HG03280 (cell line): ENCODE data around the gene DMWD.

Experiments
- ATAC-seq: cut with Tn5 transposase; IDR thresholded peaks from one replicate; pipeline ENCODE4 v1.9.1; 2021; ENCODE audit warnings: mild to moderate bottlenecking, moderate library complexity; ENCODE audit not compliant: unreplicated experiment

DMWD gene, protein sequence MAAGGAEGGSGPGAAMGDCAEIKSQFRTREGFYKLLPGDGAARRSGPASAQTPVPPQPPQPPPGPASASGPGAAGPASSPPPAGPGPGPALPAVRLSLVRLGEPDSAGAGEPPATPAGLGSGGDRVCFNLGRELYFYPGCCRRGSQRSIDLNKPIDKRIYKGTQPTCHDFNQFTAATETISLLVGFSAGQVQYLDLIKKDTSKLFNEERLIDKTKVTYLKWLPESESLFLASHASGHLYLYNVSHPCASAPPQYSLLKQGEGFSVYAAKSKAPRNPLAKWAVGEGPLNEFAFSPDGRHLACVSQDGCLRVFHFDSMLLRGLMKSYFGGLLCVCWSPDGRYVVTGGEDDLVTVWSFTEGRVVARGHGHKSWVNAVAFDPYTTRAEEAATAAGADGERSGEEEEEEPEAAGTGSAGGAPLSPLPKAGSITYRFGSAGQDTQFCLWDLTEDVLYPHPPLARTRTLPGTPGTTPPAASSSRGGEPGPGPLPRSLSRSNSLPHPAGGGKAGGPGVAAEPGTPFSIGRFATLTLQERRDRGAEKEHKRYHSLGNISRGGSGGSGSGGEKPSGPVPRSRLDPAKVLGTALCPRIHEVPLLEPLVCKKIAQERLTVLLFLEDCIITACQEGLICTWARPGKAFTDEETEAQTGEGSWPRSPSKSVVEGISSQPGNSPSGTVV

DNA sequence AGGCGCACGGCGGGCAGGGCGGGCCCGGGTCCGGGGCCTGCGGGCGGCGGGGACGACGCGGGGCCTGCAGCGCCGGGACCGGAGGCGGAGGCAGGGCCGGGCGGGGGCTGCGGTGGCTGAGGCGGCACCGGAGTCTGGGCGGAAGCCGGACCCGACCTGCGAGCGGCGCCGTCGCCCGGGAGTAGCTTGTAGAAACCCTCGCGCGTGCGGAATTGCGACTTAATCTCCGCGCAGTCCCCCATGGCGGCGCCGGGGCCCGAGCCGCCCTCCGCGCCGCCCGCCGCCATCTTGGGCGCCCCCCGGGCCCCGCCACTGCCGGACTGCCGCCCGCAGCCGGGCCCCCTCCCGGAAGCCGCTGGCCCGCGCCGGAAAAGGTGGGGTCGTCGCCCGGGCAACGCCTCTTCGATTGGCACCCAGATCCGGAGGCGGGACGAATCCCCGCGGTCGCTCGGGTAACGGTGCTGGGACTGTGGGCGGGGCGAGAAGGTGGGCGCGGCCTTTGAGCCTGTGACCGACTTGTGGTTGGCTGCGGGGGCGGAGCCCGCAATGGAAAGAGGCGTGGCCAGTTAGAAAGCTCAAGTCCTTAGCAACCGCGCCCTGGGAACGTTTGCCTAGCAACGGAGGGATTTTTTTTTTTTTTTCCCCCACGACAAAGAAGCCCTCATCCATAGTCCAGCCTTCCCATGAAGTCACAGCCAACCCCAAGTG lies at the start of gene DMWD:
Gene DMWD (minus strand): TSS at position 376 of the 708 bp plus-strand sequence. CDS start 89 bp downstream, at position 287.
- peak; percentile 92 for ATAC-seq

DNA sequence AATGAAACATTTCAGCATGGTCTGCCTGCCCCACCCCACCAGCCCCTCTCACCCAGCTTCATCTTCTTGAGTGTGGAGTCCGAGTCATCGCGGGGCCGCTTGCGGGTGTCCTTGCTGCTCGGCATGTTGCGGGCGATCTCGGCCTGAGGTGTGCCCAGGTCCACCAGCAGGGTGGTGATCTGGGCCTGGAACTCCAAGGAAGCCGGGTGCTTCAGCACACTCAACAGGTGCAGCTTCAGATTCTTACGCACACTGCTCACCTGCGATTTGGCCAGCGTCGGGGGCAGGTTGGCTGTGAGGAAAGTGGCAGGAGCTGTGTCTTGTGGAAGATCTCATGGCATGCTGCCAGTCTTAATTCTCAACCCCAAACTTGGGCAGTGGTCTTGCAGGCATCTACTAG lies 49.6 kb upstream of the DMWD start:
- ATAC-seq = no peak

DNA sequence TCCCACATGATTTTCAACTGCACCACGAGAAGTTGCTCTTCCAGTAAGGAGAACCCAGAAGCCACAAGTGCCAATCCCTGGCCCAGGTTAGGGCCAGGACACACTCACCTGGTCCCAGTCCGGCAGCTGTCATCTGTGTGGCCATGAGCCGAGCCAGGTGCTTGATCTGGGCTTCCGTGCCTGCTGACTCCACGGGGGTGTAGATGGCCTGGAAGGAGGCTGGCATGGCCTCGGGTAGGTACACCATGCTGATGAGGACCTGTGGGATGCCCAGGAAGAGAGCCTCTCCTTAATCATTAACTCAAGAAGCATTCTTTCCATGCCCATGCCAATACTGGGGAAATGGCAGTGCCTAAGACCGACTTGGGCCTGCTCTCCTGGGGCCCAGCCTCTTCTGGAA lies 42.3 kb upstream of the DMWD start:
- no peak for ATAC-seq

DNA sequence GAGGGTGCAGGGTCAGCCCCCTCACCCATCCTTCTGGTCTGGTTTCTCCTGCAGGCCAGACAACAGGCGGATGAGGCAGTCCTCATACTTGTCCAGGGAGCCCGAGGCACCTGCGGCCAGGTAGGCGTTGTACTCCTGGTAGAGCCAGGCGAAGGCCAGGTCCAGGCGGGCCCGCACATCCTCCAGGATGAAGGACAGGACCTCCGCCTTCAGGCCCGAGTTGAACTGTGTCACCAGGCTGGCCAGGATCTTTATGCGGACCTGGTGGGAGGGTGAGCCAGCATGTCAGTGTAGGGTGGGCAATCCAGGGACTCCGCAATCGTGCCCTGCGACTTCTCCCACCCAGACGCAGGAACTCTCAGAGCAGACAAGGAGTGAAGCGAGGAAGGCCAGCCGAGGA lies 36.3 kb upstream of the DMWD start:
- ATAC-seq = no peak

DNA sequence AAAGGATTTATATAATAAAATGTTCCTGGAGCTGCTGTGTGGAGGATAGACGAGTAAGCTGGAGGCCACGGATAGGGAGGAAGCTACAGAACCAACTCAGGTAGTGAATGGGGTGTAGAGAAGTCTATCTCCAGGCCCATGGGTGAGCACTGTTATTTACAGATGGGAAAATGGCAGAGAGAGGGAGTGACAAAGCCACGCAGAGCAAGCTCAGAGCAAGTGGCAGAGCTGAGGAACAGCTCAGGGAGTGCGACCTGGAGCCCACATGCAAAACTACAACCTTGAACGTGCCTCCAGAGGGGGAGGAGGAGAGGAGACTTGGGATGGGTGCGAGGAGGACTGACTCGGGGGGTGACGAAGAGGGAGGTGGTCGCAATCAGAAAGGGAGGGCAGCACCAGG lies 35.9 kb upstream of the DMWD start:
- no peak for ATAC-seq

DNA sequence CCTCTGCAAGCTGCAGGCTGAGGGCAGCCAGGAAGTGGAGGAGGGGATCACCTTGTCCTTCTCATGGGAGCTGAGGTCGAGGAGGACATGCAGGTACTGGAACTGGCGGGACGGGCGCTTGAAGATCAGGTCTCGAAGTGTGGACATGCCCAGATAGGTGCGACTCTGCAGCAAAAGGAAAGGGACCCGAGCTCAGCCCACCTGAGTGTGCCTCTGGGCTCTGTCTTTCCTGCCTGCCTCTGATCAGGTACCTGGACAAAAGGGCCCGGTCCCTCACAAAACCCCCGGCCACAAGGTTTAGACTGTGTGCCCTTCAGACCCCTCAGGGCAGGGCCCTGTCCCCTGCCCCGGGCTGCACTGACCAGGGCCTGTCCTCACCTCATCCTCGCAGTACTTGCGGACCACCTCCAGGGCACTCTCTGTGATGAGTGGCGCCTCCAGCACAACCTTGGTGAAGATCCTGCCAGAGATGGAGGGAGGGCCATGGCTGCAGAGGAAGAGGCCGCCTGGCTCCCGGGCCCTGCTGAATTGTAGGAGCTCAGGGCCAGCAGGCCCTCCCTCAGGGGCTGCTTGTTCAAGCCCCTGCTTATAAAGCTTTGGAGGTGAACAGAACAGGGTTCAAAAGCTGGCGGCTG lies 34.9 kb upstream of the DMWD start:
- no peak for ATAC-seq

DNA sequence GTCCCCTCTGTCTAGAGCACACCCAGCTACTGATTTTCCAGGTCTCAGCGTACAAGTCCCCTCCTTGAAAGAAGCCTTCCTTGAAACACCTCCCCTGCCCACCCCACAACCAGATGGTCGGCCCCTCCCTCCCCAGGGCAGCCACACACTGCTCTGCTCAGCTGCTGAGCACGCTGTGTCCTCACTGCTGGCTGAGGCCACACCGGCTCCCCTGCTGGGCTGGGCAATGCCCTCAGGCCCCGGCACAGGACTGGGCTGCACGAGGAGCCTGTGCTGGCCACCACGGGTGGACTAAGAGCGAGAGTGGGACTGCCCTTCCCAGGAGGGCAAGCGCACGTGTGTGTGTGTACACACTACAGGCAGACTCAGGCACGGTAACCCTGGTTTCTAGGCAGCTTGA lies 34.3 kb upstream of the DMWD start:
- no peak for ATAC-seq

DNA sequence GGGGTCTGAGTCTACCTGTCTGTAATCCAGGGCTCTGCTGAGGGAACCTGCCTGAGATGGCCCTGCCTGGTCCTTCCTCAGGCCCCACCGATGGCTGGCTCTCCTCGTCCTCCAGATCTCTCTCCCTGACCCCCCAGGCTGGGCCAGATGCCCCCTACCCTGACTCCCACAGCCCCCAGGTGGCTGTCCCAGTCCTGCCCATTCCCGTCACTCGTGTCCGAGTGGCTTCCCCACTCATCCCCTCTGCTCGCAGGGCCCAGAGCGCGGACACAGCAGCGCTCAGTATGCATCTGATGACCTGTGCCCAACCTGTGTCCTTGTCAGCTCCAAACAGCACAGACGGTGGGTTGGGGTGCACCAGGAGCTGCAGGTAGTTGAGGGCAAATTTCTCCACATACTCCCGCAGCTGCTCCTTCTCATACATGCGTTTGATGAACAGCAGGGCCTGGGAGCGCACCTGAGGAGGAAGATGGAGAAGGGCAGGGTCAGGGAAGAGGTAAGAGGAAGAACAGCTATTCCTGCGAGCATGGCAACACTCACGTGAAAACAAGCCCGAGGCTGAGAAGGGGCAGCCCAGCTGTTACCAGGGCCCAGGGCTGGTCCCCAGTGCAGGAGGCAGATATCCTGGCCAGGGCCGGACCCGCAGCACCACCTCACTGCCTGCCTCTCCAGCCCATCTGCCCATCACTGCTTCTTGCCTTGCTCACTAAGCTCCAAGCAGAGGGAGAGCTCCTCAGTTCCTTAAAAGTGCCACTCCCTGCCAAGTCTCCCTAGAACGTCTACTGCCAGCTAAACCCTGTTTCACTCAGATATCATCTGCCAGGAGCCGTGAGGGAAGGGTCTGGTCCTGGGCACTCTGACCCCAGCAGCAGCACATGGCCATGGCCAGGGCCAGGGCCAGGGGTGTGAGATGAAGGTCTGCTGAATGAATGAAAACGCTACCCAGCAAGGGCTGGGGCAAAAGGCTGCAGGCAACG lies 33.6 kb upstream of the DMWD start:
- ATAC-seq = no peak

DNA sequence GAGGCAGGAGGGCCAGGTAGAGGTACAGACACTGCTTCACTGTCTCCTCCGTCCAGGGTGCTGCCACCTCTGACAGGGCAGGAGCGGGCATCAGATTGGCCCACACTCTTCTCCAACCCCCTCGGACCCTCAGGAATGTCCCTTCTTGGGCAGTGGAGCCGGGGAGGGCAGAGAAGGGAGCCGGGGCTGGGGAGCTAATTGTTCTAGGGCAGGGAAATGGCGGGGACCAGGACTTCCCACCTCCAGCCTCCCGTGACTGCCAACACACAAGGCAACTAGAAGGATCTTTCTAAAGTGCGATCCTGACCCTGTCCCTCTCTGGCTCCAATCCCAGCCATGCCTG lies 32.6 kb upstream of the DMWD start:
- no peak for ATAC-seq

DNA sequence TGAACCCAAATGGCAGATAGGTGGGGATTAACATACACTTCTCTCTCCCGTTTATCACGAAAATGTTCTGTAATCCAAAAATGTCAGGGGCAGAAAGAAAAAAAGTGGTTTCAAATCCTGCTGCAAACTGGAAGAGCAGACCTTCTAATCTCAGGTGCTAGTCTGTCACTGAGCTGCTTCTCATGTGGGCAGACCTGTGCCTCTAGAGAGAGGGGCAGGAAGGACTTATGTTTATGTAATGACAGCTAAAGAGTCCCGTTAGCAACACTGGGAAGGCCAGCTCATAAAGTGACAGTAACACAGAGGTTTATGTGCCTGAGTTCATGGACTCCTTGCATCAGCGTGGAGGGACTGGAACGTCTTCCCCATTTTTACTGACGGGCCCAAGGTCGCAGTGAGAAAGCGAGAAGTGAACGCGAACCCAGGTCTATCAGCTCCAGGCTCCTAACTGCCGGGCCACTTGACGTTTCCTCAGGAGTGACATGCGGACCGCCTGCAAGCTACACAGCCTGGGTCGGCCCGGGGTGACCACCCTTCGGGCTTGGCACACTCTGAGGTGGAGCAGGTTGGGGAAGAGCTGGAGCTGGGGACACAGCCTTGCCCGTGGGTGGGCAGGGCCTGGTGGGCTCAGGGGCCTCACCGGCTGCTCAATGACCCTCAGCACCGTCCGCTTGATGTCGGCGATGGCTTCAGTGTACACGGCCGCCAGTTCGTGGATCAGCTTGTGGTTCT lies 32.1 kb upstream of the DMWD start:
- ATAC-seq = no peak

DNA sequence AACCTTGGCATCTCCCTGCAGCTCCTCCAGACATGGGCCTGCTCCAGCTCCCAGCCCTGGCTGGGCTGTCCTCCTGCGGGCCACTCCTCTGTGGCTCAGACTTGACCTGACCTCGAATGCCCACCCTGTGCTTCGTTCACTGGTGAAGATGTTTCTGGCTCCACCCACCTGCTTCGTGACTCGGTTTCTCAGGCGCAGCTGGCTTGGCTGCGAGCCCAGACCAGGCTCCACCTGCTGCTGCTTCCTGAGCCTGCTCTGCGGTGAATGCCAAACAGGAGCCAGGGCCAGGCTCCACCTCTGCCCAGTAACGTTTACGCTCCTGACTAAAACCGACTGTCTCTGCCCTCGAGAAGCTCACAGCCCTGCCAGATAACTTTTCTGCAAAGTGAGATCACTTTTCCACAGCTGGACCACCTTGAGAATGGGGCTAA lies 31.4 kb upstream of the DMWD start:
- no peak for ATAC-seq

DNA sequence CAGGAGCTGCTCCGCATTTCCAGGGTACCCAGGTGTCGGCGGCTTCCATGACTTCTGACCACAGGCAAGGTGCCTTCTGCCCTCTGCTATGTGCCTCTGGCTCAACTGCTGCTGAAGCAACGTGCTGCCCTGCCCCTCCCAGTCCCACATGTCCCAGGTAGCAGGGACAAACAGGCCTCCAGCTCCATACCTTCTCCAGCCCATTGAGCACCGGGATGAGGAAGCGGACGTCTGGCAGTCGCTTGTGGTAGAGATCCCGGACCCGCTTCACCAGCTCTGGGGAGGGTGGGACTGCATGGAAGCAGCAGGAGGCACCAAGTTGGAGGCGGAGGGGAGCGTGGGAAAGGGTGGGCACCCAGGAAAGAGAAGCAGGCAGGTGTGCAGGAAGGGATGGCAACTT lies 30.5 kb upstream of the DMWD start:
- no peak for ATAC-seq

DNA sequence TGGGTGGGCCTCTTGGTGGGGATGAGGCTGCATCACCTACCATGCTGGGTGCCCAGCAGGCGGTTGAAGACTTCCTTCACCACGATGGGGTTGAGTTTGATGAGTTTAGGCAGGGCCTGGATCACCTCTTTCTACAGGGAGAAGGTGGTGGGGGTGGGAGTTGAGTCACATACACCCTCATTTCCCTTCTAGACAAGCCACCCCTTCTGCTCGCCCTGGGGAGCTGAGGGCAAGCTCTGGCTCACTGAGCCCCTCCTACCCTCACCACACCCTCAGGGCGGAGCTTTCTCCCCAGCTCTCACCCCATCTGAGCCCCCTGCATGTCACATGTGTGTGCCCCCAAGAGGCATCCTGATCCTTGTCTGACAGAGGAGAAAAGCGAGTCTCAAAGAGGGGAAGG lies 30.1 kb upstream of the DMWD start:
- no peak for ATAC-seq

DNA sequence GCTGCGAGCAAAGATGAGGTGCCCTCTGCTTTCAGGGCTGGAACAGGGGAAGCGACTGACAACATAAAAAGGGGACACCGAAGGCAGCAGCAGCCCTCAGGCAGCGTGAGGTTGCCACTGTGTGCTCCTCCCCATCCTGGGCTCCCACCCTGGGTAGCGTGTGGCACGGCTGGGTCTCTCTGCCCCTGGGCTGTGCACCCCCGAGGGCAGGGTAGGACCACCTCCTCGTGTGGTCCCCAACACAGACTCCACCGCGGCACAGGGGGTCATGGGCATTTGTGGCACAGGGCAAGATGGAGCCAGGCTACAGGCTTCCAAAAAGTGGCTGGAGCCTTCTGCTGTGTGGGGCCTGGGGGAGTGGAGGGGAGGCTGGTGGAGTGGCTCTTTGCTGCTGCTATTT lies 28.9 kb upstream of the DMWD start:
- no peak for ATAC-seq

DNA sequence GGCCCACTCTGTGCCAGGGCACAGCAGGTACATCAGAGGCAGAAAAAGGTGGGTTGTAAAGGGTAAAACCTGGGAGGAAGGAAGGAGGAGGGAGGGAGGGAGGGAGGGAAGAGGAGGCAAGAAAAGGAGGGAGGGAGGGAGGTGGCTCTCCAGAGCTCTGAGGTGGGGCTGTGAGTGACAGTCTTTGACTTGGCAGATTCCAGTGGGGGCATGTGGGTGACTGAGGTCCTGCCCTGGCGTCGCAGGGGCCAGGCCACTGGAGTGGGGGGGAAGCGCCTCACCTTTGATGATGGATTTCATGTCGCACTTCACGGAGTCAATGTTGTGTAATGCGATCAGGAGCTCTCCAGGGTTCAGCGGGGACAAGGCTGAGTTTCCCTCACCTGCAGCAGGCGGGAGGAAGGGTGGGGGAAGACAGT lies 28.5 kb upstream of the DMWD start:
- no peak for ATAC-seq

DNA sequence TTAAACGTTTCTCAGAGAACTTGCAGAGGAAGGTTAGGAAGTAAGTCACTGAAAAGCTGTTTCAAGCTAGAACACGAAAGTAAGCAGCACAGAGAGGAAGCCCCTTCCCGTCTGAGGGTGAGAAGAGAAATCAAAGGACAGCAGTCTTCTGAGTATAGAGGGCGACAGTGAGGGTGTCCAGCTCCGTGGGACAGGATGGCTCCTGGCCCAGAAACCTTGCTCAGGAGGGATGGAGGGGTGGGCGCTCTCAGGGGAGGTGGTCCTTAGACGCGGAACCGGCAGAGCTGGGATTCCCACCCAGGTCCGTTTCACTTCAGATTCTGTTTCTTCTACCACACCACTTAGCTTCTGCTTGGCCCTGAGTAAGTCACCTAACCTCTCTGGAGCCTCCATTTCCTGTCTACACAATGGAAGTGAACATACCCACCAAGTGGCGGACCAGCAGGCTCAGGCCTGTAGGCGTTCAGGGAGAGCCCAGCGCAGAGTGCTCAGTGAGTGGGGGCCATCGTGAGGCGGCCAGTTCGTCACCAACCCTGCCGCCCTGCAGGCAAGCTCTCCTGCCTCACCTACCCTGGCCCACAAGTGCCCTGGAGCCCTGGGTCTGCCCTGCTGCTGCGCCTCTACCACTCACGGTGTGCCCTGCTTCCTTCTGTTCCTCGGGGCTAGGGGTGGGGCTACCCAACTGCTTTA lies 27.9 kb upstream of the DMWD start:
- ATAC-seq = no peak

DNA sequence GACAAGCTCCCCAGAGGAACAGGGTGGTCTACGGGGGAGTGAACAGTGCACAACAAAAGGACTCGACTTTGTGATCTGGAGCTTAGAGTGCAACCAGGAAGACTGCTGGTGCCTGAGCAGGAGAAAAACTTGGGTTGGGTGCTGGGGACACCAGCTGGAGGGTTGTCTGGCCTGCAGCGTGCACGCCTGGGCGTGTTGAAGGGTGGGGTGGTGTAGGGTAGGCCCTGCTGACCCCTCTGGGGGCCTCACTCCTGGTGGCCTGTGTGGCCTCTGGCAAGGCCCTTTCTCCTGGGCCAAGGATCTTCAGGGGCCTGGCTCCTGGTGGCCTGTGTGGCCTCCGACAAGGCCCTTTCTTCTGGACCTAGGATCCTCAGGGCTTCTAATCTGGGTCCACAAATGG lies 27.1 kb upstream of the DMWD start:
- ATAC-seq = no peak

DNA sequence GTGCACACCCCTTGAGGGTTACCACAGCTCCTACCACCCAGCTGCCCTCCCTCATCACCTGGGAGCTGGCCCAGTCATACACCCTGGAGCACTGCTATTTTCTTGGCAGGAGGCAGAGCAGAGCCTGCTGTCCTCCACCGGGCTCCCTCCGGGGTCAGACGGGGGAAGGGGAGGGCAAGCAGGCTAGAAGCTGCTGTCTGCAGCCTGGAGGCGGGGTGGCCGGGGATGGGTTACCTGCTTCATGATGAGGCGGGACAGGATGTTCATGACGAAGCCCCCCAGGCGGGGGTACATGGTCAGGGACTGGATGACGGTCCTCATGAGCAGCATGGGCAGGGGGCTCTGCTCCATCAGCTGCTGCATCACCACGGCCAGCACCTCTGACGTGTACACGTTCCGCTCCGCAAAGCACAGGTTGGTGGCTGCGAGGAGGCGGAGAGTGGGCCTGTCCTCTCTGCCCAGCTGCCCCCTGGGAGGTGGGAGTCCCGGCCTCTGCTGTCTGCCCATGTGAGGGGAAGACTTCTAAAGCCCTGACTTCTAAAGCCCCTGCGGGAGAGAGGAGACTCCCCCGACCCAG lies 25.2 kb upstream of the DMWD start:
- ATAC-seq = no peak
